Parathyroid adenoma (tissue), 2 donors: Measurements from ENCODE around the gene SMARCC2.

Experiments
- H2AFZ ChIP-seq: fragments of 300-600 bp; sonication (generic); one replicate; pipeline ENCODE4 v1.7.0; 2017; ENCODE audit warnings: antibody characterized with exemption, mild to moderate bottlenecking
- H3K27ac ChIP-seq: fragments of 300-600 bp; sonication (generic); one replicate; pipeline ENCODE4 v1.7.0; 2017
- H3K27me3 ChIP-seq: fragments of 300-600 bp; sonication (generic); one replicate; pipeline ENCODE4 v1.7.0; 2017; ENCODE audit warnings: low read length; ENCODE audit not compliant: control insufficient read depth, insufficient read depth
- H3K36me3 ChIP-seq: fragments of 300-600 bp; sonication (generic); one replicate; pipeline ENCODE4 v1.7.0; 2017; ENCODE audit warnings: low read length; ENCODE audit not compliant: control insufficient read depth, insufficient read depth
- H3K4me1 ChIP-seq: fragments of 300-600 bp; sonication (generic); one replicate; pipeline ENCODE4 v1.7.0; 2017; ENCODE audit warnings: control low read depth
- H3K4me2 ChIP-seq: fragments of 300-600 bp; sonication (generic); one replicate; pipeline ENCODE4 v1.7.0; 2017; ENCODE audit warnings: low read length
- H3K4me3 ChIP-seq: fragments of 300-600 bp; sonication (generic); one replicate; pipeline ENCODE4 v1.7.0; 2017; ENCODE audit warnings: low read depth, low read length
- H3K79me2 ChIP-seq: fragments of 300-600 bp; sonication (generic); one replicate; pipeline ENCODE4 v1.7.0; 2017; ENCODE audit warnings: control low read depth
- H3K9ac ChIP-seq: fragments of 300-600 bp; sonication (generic); one replicate; pipeline ENCODE4 v1.7.0; 2017; ENCODE audit warnings: mild to moderate bottlenecking
- H3K9me3 ChIP-seq: fragments of 300-600 bp; sonication (generic); one replicate; pipeline ENCODE4 v1.7.0; 2017; ENCODE audit warnings: low read length; ENCODE audit not compliant: control insufficient read depth
- TF ChIP-seq, protein P1 (sequence below): fragments of 300-600 bp; sonication (generic); IDR thresholded peaks from one replicate; pipeline ENCODE4 v1.7.0; 2017; ENCODE audit warnings: antibody characterized with exemption, mild to moderate bottlenecking
- donor health status: primary hyperparathyroidism.

The SMARCC2 gene

DNA sequence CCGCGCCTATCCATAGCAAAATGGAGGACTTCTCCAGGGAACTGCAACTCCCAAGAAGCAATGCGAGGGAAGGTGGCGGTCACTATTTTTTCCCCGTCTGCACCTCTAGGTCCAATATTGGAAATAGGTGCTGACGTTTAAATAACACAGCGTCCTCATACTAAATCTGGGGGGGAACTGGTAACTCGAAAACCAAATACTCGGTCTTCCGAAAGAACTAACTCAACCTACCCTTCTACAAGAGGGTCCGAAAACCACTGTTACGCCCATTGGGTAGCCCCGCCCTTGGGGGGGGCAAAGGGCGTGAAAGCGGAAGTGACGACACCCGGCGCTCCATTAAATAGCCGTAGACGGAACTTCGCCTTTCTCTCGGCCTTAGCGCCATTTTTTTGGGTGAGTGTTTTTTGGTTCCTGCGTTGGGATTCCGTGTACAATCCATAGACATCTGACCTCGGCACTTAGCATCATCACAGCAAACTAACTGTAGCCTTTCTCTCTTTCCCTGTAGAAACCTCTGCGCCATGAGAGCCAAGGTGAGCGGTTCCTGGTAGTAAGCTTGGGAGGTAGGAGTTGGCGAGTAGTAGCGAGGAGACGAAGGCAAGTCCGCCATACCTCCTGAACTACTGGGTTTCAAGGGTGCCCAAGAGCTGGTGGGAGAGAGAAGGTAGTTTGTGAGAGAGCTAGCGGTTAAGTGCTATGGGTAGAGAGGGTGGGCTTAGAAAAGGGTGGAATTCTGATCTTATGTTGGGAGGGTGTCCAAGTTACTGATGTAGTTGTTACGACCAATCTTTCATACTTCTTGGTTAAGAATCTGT is 72.8 kb downstream of the SMARCC2 start, which contains the start of gene RPL41:
TSS of gene RPL41 (plus strand) at position 367 of the 815 bp plus-strand sequence.
- no peaks in the 10 kb centered on the region for H3K9me3 ChIP-seq
- peaks cover 11% of the 10 kb centered on the region for H3K4me1 ChIP-seq
- no peaks in the 10 kb centered on the region for H3K36me3 ChIP-seq
- peak within 1 kb of the TSS; percentile 84 for H3K4me2 ChIP-seq
- H3K9ac ChIP-seq: peak within 1 kb of the TSS; percentile 40
- peak within 1 kb of the TSS; percentile 82 for H2AFZ ChIP-seq
- H3K27me3 ChIP-seq: no peaks in the 10 kb centered on the region
- peak within 1 kb of the TSS; percentile 98 for H3K4me3 ChIP-seq
- H3K79me2 ChIP-seq: peaks cover 2% of the 10 kb centered on the region
- H3K27ac ChIP-seq: peak within 1 kb of the TSS; percentile 97
- TF ChIP-seq, protein P1, sequence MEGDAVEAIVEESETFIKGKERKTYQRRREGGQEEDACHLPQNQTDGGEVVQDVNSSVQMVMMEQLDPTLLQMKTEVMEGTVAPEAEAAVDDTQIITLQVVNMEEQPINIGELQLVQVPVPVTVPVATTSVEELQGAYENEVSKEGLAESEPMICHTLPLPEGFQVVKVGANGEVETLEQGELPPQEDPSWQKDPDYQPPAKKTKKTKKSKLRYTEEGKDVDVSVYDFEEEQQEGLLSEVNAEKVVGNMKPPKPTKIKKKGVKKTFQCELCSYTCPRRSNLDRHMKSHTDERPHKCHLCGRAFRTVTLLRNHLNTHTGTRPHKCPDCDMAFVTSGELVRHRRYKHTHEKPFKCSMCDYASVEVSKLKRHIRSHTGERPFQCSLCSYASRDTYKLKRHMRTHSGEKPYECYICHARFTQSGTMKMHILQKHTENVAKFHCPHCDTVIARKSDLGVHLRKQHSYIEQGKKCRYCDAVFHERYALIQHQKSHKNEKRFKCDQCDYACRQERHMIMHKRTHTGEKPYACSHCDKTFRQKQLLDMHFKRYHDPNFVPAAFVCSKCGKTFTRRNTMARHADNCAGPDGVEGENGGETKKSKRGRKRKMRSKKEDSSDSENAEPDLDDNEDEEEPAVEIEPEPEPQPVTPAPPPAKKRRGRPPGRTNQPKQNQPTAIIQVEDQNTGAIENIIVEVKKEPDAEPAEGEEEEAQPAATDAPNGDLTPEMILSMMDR: peak; percentile 18

DNA sequence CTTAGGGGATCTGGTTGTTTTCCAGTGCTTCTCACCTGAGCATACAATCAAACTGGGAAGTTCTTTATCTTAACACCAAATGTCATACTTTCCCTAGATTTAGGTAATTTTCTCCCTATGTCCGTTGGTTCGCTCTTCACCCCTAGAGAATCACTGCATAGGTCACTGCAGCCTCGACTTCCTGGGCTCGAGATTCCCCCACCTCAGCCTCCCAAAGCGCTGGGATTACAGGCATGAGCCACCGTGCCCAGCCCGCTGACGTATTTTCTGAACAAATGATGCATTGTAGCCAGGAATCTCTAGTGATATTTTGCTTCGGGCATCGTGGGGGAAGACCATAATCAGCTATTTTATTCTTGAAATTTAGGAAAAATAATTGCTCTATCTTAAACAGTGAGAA is 74.0 kb downstream of the SMARCC2 start:
- Histone ChIP-seq H3K27me3 (no peaks in the 10 kb centered on the region), H3K36me3 (no peaks in the 10 kb centered on the region), H3K4me1 (peaks cover 11% of the 10 kb centered on the region), H3K9ac (no peak overlapping the region), H3K4me2 (peak overlapping the region; percentile 82), H2AFZ (peak overlapping the region; percentile 82), H3K79me2 (peaks cover 2% of the 10 kb centered on the region), H3K9me3 (no peaks in the 10 kb centered on the region), H3K27ac (peak overlapping the region; percentile 97), H3K4me3 (peak overlapping the region; percentile 98)
- TF ChIP-seq, protein P1: no peak

DNA sequence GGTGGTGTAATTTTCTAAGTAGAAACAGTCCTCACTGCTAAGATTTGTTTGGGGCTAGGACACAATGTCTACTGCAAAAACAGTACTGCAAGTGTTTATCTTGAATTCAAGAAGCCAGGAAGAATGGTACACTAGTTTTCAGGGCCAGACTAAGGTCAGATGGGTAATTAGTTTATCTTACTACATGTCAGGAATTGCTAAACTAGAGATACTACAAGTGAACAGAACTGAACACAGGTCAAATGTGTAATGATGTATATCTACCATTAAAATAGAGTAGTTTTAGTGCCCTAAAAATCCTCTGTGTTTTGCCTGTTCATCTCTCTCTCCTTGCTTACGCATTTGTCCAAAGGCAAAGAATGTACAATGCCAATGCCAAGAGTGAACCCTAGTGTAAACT is 75.2 kb downstream of the SMARCC2 start:
- H3K79me2 ChIP-seq: peaks cover 2% of the 10 kb centered on the region
- no peak overlapping the region for H2AFZ ChIP-seq
- H3K27ac ChIP-seq: no peak overlapping the region
- no peak overlapping the region for H3K9ac ChIP-seq
- no peak overlapping the region for H3K4me3 ChIP-seq
- no peaks in the 10 kb centered on the region for H3K27me3 ChIP-seq
- no peak overlapping the region for H3K4me2 ChIP-seq
- peaks cover 4% of the 10 kb centered on the region for H3K4me1 ChIP-seq
- no peaks in the 10 kb centered on the region for H3K9me3 ChIP-seq
- H3K36me3 ChIP-seq: no peaks in the 10 kb centered on the region
- TF ChIP-seq, protein P1: no peak
